PC-3 (cell line): ENCODE results near the gene CDKN2B-AS1.

Experiments
- EZH2phosphoT487 ChIP-seq: fragments of 300-600 bp; sonication (generic); IDR thresholded peaks from 2 replicates; pipeline ENCODE4 v1.6.1; 2018; ENCODE audit warnings: mild to moderate bottlenecking, antibody characterized with exemption, low read length, borderline replicate concordance
- TF ChIP-seq, protein P1 (sequence below): fragments of 300-600 bp; sonication (generic); conservative IDR thresholded peaks from 2 replicates; pipeline ENCODE4 v1.5.1; 2017; ENCODE audit warnings: antibody characterized with exemption, low read depth, mild to moderate bottlenecking, low read length

DNA sequence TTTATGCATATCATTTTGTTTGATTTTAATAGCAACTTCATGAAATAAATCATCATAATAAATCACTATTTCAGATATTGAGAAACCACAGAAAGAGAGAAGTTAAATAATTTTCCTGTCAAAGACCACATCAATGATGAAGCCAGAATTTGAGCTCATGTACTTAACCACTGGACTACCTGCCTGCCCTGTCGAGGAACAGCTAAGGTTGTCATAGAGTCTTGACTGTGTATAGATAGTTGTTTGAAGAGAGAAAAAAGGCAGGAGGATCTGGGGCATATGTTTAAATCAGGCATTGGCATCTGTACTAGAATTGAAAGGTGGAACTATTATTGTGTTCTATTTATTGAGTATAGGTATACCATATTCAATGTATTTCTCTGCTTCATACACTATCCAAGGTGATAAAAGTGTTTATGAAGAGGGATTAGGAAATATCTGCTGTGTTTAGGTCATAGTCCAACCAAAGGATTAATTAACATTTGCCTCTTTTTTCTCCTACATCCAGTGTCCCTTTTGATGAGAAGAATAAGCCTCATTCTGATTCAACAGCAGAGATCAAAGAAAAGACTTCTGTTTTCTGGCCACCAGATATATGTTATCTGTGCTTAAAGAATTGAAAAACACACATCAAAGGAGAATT is 51.8 kb downstream of the CDKN2B-AS1 start:
- TF ChIP-seq, protein P1, sequence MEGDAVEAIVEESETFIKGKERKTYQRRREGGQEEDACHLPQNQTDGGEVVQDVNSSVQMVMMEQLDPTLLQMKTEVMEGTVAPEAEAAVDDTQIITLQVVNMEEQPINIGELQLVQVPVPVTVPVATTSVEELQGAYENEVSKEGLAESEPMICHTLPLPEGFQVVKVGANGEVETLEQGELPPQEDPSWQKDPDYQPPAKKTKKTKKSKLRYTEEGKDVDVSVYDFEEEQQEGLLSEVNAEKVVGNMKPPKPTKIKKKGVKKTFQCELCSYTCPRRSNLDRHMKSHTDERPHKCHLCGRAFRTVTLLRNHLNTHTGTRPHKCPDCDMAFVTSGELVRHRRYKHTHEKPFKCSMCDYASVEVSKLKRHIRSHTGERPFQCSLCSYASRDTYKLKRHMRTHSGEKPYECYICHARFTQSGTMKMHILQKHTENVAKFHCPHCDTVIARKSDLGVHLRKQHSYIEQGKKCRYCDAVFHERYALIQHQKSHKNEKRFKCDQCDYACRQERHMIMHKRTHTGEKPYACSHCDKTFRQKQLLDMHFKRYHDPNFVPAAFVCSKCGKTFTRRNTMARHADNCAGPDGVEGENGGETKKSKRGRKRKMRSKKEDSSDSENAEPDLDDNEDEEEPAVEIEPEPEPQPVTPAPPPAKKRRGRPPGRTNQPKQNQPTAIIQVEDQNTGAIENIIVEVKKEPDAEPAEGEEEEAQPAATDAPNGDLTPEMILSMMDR: no peak
- TF ChIP-seq EZH2phosphoT487: no peak
